Mesothelial cell of epicardium (in vitro differentiated cells): ENCODE results near the gene CNTLN. TPM values are rescaled to one million over a fixed set of nuclear protein-coding genes. Genes with fewer than 3 reads are reported as not detected.
"Not testable (repeated sequence)": the region's sequence is repeated elsewhere in the genome, so short reads cannot be mapped to it uniquely, and the experiment has no call there.

Experiments used
- DNase-seq, 2 experiments: peaks; one replicate each; pipeline ENCODE4 v3.0.0; 2021; ENCODE audit warnings: low spot score in 2 of 2; ENCODE audit not compliant: unreplicated experiment in 2 of 2
- H3K27ac Mint-ChIP-seq: 2 replicates; pipeline ENCODE4 v1.8.0; 2021; ENCODE audit warnings: mixed read lengths
- H3K27me3 Mint-ChIP-seq: 2 replicates; pipeline ENCODE4 v1.8.0; 2021; ENCODE audit warnings: low read depth, mixed read lengths
- H3K36me3 Mint-ChIP-seq: 2 replicates; pipeline ENCODE4 v1.8.0; 2021; ENCODE audit warnings: mixed read lengths
- H3K4me1 Mint-ChIP-seq: 2 replicates; pipeline ENCODE4 v1.8.0; 2021; ENCODE audit warnings: mixed read lengths
- H3K4me3 Mint-ChIP-seq: 2 replicates; pipeline ENCODE4 v1.8.0; 2021; ENCODE audit warnings: mild to moderate bottlenecking, moderate library complexity, mixed read lengths
- H3K9me3 Mint-ChIP-seq: 2 replicates; pipeline ENCODE4 v1.8.0; 2021; ENCODE audit warnings: mixed read lengths
- CTCF ChIP-seq: fragments of 200-600 bp; sonication (generic); IDR thresholded peaks from one replicate; pipeline ENCODE4 v1.5.0; 2021; ENCODE audit warnings: antibody characterized with exemption; ENCODE audit not compliant: unreplicated experiment
- total RNA-seq: library from RNA; stranded (reverse); gene quantifications from 3 replicates; pipeline ENCODE4 v1.2.1, GENCODE V29; 2021

Gene CNTLN
- total RNA-seq, 1 donor from 2014 or later, result 14.0 TPM

GRCh38 chr9:17332115-17332514 lies 197.3 kb downstream of the CNTLN start:
- Mint-ChIP-seq H3K4me1 (no peaks in the 10 kb centered on the region), H3K9me3 (peaks cover 3% of the 10 kb centered on the region), H3K27ac (no peak overlapping the region), H3K4me3 (no peak overlapping the region), H3K36me3 (peaks cover 6% of the 10 kb centered on the region), H3K27me3 (no peaks in the 10 kb centered on the region)
- no peak for DNase-seq
- TF ChIP-seq CTCF, result no peak

GRCh38 chr9:17339156-17339555 lies 204.3 kb downstream of the CNTLN start:
- Mint-ChIP-seq H3K36me3 (peaks cover 3% of the 10 kb centered on the region), H3K4me3 (no peak overlapping the region), H3K27ac (no peak overlapping the region), H3K9me3 (peaks cover 3% of the 10 kb centered on the region), H3K4me1 (no peaks in the 10 kb centered on the region), H3K27me3 (no peaks in the 10 kb centered on the region)
- no peak for DNase-seq
- no peak for TF ChIP-seq CTCF

- Mint-ChIP-seq H3K4me3 (no peak overlapping the region), H3K9me3 (peaks cover 3% of the 10 kb centered on the region), H3K27ac (no peak overlapping the region), H3K36me3 (peaks cover 13% of the 10 kb centered on the region), H3K4me1 (no peaks in the 10 kb centered on the region), H3K27me3 (no peaks in the 10 kb centered on the region)
- DNase-seq, result no peak
- no peak for TF ChIP-seq CTCF
Measured at GRCh38 chr9:17342696-17343095, 207.9 kb downstream of the CNTLN start.

- Mint-ChIP-seq H3K4me1 (no peaks in the 10 kb centered on the region), H3K36me3 (peaks cover 19% of the 10 kb centered on the region), H3K27ac (no peak overlapping the region), H3K4me3 (no peak overlapping the region), H3K27me3 (no peaks in the 10 kb centered on the region), H3K9me3 (peaks cover 6% of the 10 kb centered on the region)
- no peak for TF ChIP-seq CTCF
- no peak for DNase-seq
Measured at GRCh38 chr9:17349831-17350230, 215.0 kb downstream of the CNTLN start.

GRCh38 chr9:17354006-17354405 lies 219.2 kb downstream of the CNTLN start:
- H3K9me3 Mint-ChIP-seq, H3K4me1 Mint-ChIP-seq, DNase-seq, H3K4me3 Mint-ChIP-seq, H3K27me3 Mint-ChIP-seq, H3K27ac Mint-ChIP-seq: not testable (repeated sequence)
- peaks cover 10% of the 10 kb centered on the region for H3K36me3 Mint-ChIP-seq

GRCh38 chr9:17361378-17361777 lies 226.5 kb downstream of the CNTLN start:
- H3K4me3 Mint-ChIP-seq, result no peak overlapping the region
- no peaks in the 10 kb centered on the region for H3K27me3 Mint-ChIP-seq
- DNase-seq, result no peak
- H3K27ac Mint-ChIP-seq, result no peak overlapping the region
- peaks cover 7% of the 10 kb centered on the region for H3K9me3 Mint-ChIP-seq
- H3K4me1 Mint-ChIP-seq, result no peaks in the 10 kb centered on the region
- peaks cover 3% of the 10 kb centered on the region for H3K36me3 Mint-ChIP-seq
- no peak for TF ChIP-seq CTCF
